GM23248 (cell line): ENCODE results near the gene ZNF491.

Experiments used
- EZH2 ChIP-seq: fragments of 200-600 bp; sonication (generic); IDR thresholded peaks from 2 replicates; pipeline ENCODE4 v1.6.1; 2018; ENCODE audit warnings: antibody characterized with exemption, mild to moderate bottlenecking; ENCODE audit not compliant: insufficient read depth, poor library complexity, severe bottlenecking
- EZH2phosphoT487 ChIP-seq: fragments of 200-600 bp; sonication (generic); IDR thresholded peaks from 2 replicates; pipeline ENCODE4 v1.6.1; 2018; ENCODE audit warnings: antibody characterized with exemption, moderate library complexity, mild to moderate bottlenecking, low read depth; ENCODE audit not compliant: insufficient read depth

DNA sequence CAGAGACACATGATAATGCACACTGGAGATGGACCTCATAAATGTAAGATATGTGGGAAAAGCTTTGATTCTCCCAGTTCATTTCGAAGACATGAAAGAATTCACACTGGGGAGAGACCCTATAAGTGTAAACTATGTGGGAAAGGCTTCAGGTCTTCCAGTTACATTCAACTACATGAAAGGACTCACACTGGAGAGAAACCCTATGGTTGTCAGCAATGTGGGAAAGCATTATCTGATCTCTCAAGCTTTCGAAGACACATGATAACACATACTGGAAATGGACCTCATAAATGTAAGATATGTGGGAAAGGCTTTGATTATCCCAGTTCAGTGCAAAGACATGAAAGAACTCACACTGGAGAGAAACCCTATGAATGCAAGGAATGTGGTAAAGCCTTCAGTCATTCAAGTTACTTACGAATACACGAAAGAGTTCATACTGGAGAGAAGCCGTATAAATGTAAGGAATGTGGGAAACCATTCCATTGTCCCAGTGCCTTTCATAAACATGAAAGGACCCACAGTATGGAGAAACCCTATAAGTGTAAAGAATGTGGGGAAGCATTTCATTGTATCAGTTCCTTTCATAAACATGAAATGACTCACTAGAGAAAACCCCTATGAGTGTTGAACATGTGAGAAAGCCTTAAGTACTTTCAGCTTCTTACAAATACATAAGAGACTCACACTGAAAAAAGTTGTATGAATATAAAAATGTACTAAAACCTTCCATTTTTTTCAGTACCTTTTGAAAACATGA, 16.8 kb upstream of the ZNF491 start:
- TF ChIP-seq EZH2: no peak
- TF ChIP-seq EZH2phosphoT487: no peak
